Fibroblast of skin of left biceps (primary cell): ENCODE data around the gene ACTL7B.
"Not testable (repeated sequence)": the region's sequence is repeated elsewhere in the genome, so short reads cannot be mapped to it uniquely, and the experiment has no call there.

Source experiments
- DNase-seq, 2 experiments: peaks; one replicate each; pipeline ENCODE4 v3.0.0-alpha.2; 2013; ENCODE audit warnings: low read depth in 2 of 2

Gene ACTL7B

GRCh38 chr9:108844391-108844790 is 11.4 kb downstream of the ACTL7B start:
- DNase-seq: no peak

- no peak for DNase-seq
Measured at GRCh38 chr9:108842610-108843295, 13.0 kb downstream of the ACTL7B start.

- not testable (repeated sequence) for DNase-seq
Measured at GRCh38 chr9:108839561-108839960, 16.2 kb downstream of the ACTL7B start.

GRCh38 chr9:108838017-108838416 is 17.8 kb downstream of the ACTL7B start:
- peak; percentile 87 to 89 for DNase-seq

GRCh38 chr9:108837530-108837929 is 18.3 kb downstream of the ACTL7B start:
- no peak for DNase-seq

- DNase-seq: no peak
Measured at GRCh38 chr9:108836781-108837180, 19.0 kb downstream of the ACTL7B start.

- no peak for DNase-seq
Measured at GRCh38 chr9:108836319-108836718, 19.5 kb downstream of the ACTL7B start.

- no peak for DNase-seq
Measured at GRCh38 chr9:108835831-108836230, 20.0 kb downstream of the ACTL7B start.

GRCh38 chr9:108834959-108835665 is 20.7 kb downstream of the ACTL7B start:
- no peak for DNase-seq

- no peak for DNase-seq
Measured at GRCh38 chr9:108832179-108832500, 23.6 kb downstream of the ACTL7B start.

- no peak for DNase-seq
Measured at GRCh38 chr9:108831496-108832178, 24.1 kb downstream of the ACTL7B start.

GRCh38 chr9:108830272-108830671 is 25.5 kb downstream of the ACTL7B start:
- no peak for DNase-seq

- no peak for DNase-seq
Measured at GRCh38 chr9:108823829-108824228, 32.0 kb downstream of the ACTL7B start.

- DNase-seq: no peak
Measured at GRCh38 chr9:108816037-108816436, 39.7 kb downstream of the ACTL7B start.

- no peak for DNase-seq
Measured at GRCh38 chr9:108815156-108815555, 40.6 kb downstream of the ACTL7B start.

GRCh38 chr9:108813951-108814601 is 41.7 kb downstream of the ACTL7B start:
- no peak for DNase-seq

- no peak for DNase-seq
Measured at GRCh38 chr9:108812396-108813025, 43.3 kb downstream of the ACTL7B start.

GRCh38 chr9:108811944-108812343 is 43.8 kb downstream of the ACTL7B start:
- DNase-seq: no peak

- no peak for DNase-seq
Measured at GRCh38 chr9:108809269-108809668, 46.5 kb downstream of the ACTL7B start.
